ENCODE data around the gene RB1.
"Not testable (repeated sequence)": the region's sequence is repeated elsewhere in the genome, so short reads cannot be mapped to it uniquely, and the experiment has no call there.

The RB1 gene

GRCh38 chr13:48320399-48320790, 16.8 kb downstream of the RB1 start:
- TF ChIP-seq, protein P1, sequence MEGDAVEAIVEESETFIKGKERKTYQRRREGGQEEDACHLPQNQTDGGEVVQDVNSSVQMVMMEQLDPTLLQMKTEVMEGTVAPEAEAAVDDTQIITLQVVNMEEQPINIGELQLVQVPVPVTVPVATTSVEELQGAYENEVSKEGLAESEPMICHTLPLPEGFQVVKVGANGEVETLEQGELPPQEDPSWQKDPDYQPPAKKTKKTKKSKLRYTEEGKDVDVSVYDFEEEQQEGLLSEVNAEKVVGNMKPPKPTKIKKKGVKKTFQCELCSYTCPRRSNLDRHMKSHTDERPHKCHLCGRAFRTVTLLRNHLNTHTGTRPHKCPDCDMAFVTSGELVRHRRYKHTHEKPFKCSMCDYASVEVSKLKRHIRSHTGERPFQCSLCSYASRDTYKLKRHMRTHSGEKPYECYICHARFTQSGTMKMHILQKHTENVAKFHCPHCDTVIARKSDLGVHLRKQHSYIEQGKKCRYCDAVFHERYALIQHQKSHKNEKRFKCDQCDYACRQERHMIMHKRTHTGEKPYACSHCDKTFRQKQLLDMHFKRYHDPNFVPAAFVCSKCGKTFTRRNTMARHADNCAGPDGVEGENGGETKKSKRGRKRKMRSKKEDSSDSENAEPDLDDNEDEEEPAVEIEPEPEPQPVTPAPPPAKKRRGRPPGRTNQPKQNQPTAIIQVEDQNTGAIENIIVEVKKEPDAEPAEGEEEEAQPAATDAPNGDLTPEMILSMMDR (IDR thresholded peaks at IDR 0.05; ENCODE audit: borderline replicate concordance, insufficient read depth, low read depth, low read length): no peak
- no peak overlapping the region for H3K4me3 ChIP-seq (ENCODE audit: low read depth, low read length)

DNA sequence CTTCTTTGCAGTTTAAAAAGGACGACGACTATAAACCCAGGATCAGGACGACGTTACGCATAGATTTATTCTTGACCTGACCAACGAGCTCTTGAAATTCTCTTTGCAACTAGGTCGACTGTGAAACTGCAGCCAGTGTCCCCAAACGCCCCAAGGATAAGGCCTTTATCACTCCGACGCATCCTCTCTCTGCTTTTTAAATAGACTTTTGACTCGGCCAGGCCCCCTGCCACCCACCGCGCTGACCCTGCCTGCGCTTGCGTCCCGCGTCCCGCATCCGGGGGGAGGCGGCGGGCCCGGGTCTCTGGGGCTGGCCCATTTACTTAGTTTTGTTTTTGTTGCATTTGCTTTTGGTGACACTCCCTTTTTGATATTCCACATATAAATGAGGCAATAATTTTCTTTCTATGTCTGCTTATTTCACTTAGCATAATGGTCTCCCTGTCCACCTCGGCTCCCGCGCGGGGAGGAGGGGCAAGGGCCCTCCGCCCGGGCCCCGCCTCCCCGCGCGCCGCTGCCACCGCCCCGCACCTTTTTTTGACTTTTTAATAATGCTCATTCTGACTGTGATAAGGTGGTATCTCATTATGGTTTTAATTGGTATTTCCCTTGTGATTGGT, 17.4 kb downstream of the RB1 start:
- no peak overlapping the region for H3K4me3 ChIP-seq (ENCODE audit: low read depth, low read length)
- TF ChIP-seq, protein P1 (IDR thresholded peaks at IDR 0.05; ENCODE audit: borderline replicate concordance, insufficient read depth, low read depth, low read length): no peak

DNA sequence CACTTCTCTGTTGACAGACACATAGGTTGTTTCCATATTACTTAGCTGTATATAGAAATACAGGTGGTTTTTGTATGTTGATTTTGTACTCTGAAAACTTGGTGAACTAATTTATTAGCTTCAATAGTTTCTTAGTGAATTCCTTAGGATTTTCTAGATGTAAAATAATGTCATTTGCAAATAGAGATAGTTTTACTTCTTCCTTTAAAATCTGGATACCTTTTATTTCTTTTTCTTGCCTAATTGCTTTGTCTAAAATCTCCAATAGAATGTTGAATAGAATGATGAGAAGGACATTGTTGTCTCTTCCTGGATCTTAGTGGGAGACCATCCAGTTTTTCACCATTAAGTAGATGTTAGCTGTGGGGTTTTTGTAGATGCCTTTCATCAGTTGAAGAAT, 18.7 kb downstream of the RB1 start:
- H3K4me3 ChIP-seq (ENCODE audit: low read depth, low read length): no peak overlapping the region
- TF ChIP-seq, protein P1 (IDR thresholded peaks at IDR 0.05; ENCODE audit: borderline replicate concordance, insufficient read depth, low read depth, low read length): no peak

- no peak overlapping the region for H3K4me3 ChIP-seq (ENCODE audit: low read depth, low read length)
- TF ChIP-seq, protein P1 (IDR thresholded peaks at IDR 0.05; ENCODE audit: borderline replicate concordance, insufficient read depth, low read depth, low read length): no peak
Observed at GRCh38 chr13:48333976-48334375, 30.4 kb downstream of the RB1 start.

GRCh38 chr13:48334534-48335127, 31.1 kb downstream of the RB1 start:
- TF ChIP-seq, protein P1 (IDR thresholded peaks at IDR 0.05; ENCODE audit: borderline replicate concordance, insufficient read depth, low read depth, low read length): no peak
- H3K4me3 ChIP-seq (ENCODE audit: low read depth, low read length): no peak overlapping the region

DNA sequence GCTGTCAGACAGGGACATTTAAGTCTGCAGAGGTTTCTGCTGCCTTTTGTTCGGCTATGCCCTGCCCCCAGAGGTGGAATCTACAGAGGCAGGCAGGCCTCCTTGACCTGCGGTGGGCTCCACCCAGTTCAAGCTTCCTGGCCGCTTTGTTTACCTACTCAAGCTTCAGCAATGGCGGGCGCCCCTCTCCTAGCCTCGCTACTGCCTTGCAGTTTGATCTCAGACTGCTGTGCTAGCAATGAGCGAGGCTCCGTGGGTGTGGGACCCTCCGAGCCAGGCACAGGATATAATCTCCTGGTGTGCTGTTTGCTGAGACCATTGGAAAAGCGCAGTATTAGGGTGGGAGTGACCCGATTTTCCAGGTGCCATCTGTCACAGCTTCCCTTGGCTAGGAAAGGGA, 35.6 kb downstream of the RB1 start:
- H3K4me3 ChIP-seq (ENCODE audit: low read depth, low read length): not testable (repeated sequence)

- TF ChIP-seq, protein P1 (IDR thresholded peaks at IDR 0.05; ENCODE audit: borderline replicate concordance, insufficient read depth, low read depth, low read length): no peak
- no peak overlapping the region for H3K4me3 ChIP-seq (ENCODE audit: low read depth, low read length)
Observed at GRCh38 chr13:48344264-48344663, 40.7 kb downstream of the RB1 start.
